Cardiac septum (tissue), 1 donor: ENCODE data around the gene BCL11A. TPM values are rescaled to one million over a fixed set of nuclear protein-coding genes. Genes with fewer than 3 reads are reported as not detected.

ENCODE experiments used
- DNase-seq: peaks from one replicate; pipeline ENCODE4 v3.0.0-alpha.2; 2020; ENCODE audit warnings: low spot score
- intact Hi-C: fragments of 100-400 bp; cut with DNase I; formaldehyde crosslinking; loops from one replicate; pipeline ENCODE4 v1.14.0; 2022
- total RNA-seq: library from RNA; stranded (reverse); fragmentation: NEBNext Ultra II Directional; extraction: Animal tissue kit (Norgen Biotek cat#: 25700); gene quantifications from one replicate; pipeline ENCODE4 v1.2.1, GENCODE V29; 2021
- donor health status: DM: no; HTN: no; CAD: no.

Gene BCL11A
- total RNA-seq, 1 donor from 2014 or later = 16.9 TPM

GRCh38 chr2:60498127-60498815, 55.2 kb downstream of the BCL11A start:
- no peak for DNase-seq

DNA sequence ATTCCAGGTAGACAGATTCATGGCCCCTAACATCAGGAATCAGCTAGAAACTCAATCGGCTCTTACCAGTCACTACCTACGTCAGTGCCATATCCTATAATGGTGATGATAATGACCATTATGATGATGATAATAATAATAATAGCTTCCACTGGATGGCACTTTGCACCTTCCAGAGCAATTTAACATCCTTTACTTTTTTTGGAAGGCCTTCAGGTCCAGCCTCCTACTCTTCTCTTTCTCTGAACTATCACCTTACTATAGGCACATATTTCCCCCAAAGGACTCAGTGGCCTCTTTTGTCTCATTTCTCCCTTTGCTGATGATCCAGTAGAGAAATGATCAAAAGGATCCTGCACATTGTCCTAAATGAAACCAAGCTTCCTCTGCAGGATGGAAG, 56.0 kb downstream of the BCL11A start:
- intact Hi-C loops = no loop called here
- DNase-seq = no peak

More at GRCh38 chr2:60498127-60498815, 55.2 kb downstream of the BCL11A start:
- intact Hi-C loops = no loop called here

GRCh38 chr2:60496956-60497355, 56.5 kb downstream of the BCL11A start:
- intact Hi-C loops = no loop called here
- no peak for DNase-seq

DNA sequence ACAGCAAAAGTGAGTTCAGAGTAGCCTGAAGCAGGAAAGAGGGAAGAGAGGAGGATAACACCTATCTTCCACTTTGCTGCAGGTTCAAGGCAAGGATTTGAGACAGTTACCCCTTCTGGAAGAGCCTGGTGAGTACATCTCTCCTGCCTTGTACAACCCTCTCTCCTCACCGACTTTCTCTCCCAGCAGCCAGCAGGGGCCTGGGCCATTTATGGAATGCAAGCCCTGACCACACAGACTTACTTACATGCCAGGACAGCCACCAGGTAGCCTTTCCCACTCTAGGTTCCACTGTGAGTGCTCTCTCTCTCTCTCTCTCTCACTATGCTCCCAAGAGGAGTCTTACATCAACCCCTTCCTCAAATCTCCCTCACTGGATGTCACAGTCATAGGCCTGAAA, 57.0 kb downstream of the BCL11A start:
- intact Hi-C loops = no loop called here
- DNase-seq = no peak

DNA sequence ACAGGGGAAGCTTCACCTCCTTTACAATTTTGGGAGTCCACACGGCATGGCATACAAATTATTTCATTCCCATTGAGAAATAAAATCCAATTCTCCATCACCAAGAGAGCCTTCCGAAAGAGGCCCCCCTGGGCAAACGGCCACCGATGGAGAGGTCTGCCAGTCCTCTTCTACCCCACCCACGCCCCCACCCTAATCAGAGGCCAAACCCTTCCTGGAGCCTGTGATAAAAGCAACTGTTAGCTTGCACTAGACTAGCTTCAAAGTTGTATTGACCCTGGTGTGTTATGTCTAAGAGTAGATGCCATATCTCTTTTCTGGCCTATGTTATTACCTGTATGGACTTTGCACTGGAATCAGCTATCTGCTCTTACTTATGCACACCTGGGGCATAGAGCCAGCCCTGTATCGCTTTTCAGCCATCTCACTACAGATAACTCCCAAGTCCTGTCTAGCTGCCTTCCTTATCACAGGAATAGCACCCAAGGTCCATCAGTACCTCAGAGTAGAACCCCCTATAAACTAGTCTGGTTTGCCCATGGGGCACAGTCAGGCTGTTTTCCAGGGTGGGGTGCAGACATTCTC, 58.3 kb downstream of the BCL11A start:
- intact Hi-C loops = no loop called here
- no peak for DNase-seq

GRCh38 chr2:60493804-60494387, 59.6 kb downstream of the BCL11A start:
- no peak for DNase-seq
- intact Hi-C loops = no loop called here

GRCh38 chr2:60492548-60492947, 60.9 kb downstream of the BCL11A start:
- intact Hi-C loops = no loop called here
- no peak for DNase-seq

DNA sequence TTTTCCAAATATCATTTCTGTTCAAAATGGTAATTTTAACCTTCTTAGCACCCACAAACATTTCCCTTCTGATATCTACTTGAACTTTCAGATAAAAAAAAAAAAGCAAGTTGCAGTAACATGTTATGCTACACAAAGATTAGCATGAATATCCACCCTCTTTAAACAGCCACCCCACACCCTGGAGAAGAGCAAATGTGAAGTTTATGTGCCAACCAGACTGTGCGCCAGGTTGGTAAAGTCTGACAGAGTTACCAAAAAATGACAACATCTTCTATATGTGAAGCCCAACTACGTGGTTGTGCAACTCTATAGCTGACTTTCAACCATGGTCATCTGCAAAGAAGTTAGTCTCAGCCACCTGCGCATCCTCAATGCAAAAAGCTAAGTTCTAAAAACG, 62.6 kb downstream of the BCL11A start:
- no peak for DNase-seq
- intact Hi-C loops = no loop called here

- intact Hi-C loops = no loop called here
These were observed 63.0 kb downstream of the BCL11A start for GRCh38 chr2:60490441-60490840.

DNA sequence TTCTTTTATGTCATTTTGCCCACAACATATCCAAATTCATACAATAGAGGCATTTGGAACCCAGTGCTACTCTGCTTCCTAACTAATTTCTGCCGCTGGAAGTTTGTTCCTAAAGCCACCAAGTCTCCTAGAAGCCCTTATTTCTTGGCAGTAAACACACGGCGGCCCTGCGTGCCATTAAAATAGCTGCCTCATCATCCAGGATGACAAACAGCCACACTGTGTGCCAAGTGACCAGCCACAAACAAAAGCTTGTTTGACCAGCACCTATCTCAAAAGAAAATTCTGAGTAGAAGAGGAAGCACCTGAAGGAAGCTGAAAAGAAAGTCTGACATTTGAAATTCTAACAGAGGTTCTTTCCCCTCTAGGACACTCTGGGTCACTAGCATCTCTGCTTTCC, 64.2 kb downstream of the BCL11A start:
- no peak for DNase-seq
- intact Hi-C loops = loop anchor here (5.0 kb wide), 2 partner anchors 43 to 58 kb away; no protein-coding TSS in a partner anchor

More at GRCh38 chr2:60490441-60490840, 63.0 kb downstream of the BCL11A start:
- no peak for DNase-seq

- intact Hi-C loops = loop anchor here (5.0 kb wide), 2 partner anchors 44 to 59 kb away; no protein-coding TSS in a partner anchor
- DNase-seq = no peak
These were observed 65.2 kb downstream of the BCL11A start for GRCh38 chr2:60488291-60488690.

DNA sequence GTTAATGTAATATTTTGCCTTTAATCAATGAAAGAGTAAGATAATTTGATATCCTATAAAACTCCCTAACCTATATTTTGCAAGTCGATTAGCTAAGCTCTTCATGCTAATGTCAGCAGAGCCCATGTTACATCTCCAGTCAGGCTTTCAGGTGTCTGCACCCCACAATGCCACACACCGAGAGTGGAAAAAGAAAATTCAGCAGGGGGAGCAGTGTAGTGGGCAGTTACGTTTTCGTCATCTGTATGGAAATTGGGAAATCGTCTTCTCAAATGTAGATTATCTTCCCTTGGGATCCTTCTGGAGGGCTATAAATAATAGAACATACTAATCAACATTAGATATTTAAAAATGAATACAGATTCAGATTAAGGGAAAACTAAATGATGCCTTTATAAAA, 66.3 kb downstream of the BCL11A start:
- intact Hi-C loops = loop anchor here (5.0 kb wide), 2 partner anchors 45 to 60 kb away; no protein-coding TSS in a partner anchor
- DNase-seq = no peak

GRCh38 chr2:60486551-60486950, 66.9 kb downstream of the BCL11A start:
- DNase-seq = no peak
- intact Hi-C loops = loop anchor here (5.0 kb wide), 2 partner anchors 46 to 61 kb away; no protein-coding TSS in a partner anchor

GRCh38 chr2:60486067-60486466, 67.4 kb downstream of the BCL11A start:
- DNase-seq = no peak
- intact Hi-C loops = loop anchor here (5.0 kb wide), 2 partner anchors 46 to 61 kb away; no protein-coding TSS in a partner anchor

GRCh38 chr2:60485550-60485949, 67.9 kb downstream of the BCL11A start:
- intact Hi-C loops = loop anchor here (5.0 kb wide), 2 partner anchors 47 to 62 kb away; no protein-coding TSS in a partner anchor
- no peak for DNase-seq

- DNase-seq = no peak
- intact Hi-C loops = loop anchor here (5.0 kb wide), 2 partner anchors 47 to 62 kb away; no protein-coding TSS in a partner anchor
These were observed 68.4 kb downstream of the BCL11A start for GRCh38 chr2:60485055-60485454.

GRCh38 chr2:60484133-60484645, 69.3 kb downstream of the BCL11A start:
- intact Hi-C loops = no loop called here
- DNase-seq = no peak

DNA sequence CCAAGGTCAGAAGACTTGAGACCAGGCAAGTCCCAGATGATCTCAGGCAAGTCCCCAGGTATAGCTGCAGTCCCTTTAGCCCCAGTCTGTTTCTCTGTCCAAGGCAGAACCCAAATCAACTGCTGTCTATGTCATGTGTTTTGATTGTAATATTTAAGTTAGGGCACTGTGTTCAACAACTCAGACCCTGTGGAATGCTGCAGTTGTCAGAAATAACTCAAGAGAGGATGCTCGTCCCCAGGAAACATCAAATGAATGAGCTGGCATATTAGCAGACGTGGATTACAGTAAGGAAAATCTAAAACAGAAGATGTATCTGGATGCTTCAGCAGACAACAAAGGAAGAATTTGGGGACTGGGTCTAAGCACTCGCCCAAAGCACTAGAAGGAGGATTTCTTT, 70.1 kb downstream of the BCL11A start:
- intact Hi-C loops = no loop called here

DNA sequence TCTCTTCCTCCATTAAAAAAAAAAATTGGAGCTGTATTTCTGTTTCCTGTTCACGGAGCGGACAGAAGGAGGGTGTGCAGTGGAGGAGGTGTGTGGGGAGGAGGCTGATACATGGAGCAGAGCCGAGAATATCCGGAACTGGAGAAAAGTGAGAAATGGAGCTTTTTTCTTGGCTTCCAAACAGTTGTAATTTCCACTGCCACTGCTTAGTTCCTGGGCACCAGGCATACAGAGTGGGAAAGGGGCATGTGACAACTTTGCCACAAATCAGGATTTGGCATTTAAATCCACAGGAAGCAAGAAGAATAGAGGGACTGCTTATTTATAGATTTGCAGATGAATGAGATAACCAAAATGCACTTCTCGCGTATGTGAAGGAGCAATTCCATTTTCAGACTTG, 71.2 kb downstream of the BCL11A start:
- no peak for DNase-seq
- intact Hi-C loops = no loop called here

More for the DNA sequence above, 70.1 kb downstream of the BCL11A start:
- DNase-seq = no peak

- DNase-seq = no peak
- intact Hi-C loops = no loop called here
These were observed 72.2 kb downstream of the BCL11A start for GRCh38 chr2:60481257-60481656.
